Testis (tissue), 2 donors: ENCODE measurements around the gene MAPKAPK3.

Experiments
- POLR2A ChIP-seq: fragments of 450-650 bp; IDR thresholded peaks from one replicate; pipeline ENCODE4 v1.6.1; 2017; ENCODE audit warnings: antibody characterized with exemption, mild to moderate bottlenecking, moderate library complexity
- TF ChIP-seq, protein P1 (sequence below), 3 experiments: fragments of 450-650 bp in 2 of 3; fragments of 200-600 bp in 1 of 3; sonication (generic) in 1 of 3; IDR thresholded peaks; one replicate each; pipeline ENCODE4 v1.5.1; 2016 to 2019; ENCODE audit warnings: antibody characterized with exemption in 3 of 3, mild to moderate bottlenecking in 2 of 3, moderate library complexity in 1 of 3

DNA sequence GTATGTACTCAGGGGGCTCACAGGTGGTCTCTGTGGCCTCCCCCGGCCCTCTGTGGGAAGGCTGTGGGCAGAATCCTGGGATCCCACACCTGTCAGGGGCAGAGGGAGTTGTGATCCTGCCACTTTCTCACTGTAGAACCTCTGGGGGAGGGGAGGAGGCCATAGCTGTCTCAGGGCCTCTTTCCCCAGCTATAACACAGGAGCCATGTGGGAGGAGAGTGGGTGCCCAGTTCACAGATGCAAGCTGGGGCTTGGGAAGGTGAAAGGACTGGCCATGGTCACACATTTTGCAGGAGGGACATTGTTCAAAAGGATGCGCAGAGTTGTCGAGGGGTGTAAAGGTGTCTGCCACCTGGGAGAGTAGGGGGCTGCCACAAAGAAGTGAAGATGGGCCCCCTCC, 11.7 kb downstream of the MAPKAPK3 start:
- TF ChIP-seq POLR2A: no peak
- TF ChIP-seq, protein P1, sequence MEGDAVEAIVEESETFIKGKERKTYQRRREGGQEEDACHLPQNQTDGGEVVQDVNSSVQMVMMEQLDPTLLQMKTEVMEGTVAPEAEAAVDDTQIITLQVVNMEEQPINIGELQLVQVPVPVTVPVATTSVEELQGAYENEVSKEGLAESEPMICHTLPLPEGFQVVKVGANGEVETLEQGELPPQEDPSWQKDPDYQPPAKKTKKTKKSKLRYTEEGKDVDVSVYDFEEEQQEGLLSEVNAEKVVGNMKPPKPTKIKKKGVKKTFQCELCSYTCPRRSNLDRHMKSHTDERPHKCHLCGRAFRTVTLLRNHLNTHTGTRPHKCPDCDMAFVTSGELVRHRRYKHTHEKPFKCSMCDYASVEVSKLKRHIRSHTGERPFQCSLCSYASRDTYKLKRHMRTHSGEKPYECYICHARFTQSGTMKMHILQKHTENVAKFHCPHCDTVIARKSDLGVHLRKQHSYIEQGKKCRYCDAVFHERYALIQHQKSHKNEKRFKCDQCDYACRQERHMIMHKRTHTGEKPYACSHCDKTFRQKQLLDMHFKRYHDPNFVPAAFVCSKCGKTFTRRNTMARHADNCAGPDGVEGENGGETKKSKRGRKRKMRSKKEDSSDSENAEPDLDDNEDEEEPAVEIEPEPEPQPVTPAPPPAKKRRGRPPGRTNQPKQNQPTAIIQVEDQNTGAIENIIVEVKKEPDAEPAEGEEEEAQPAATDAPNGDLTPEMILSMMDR (IDR thresholded peaks at IDR 0.05): no peak
